Bronchial epithelial cell (primary cell): ENCODE measurements around the gene HSPA14. TPM values are rescaled to one million over a fixed set of nuclear protein-coding genes. Genes with fewer than 3 reads are reported as not detected.
"Not testable (repeated sequence)": the region's sequence is repeated elsewhere in the genome, so short reads cannot be mapped to it uniquely, and the experiment has no call there.

ENCODE experiments used
- DNase-seq: peaks from one replicate; pipeline ENCODE4 v3.0.0-alpha.2; 2010; ENCODE audit warnings: low read depth
- FAIRE-seq: peaks from 2 replicates; lab custom pipeline; 2011; peaks lifted over from hg19 to GRCh38; lab: Jason Lieb, UNC
- H3K27me3 ChIP-seq: 2 replicates; pipeline ENCODE4 v1.5.1; 2011; ENCODE audit warnings: low read length; ENCODE audit not compliant: control insufficient read depth, insufficient read depth
- H3K36me3 ChIP-seq: 2 replicates; pipeline ENCODE4 v1.5.1; 2011; ENCODE audit warnings: low read length; ENCODE audit not compliant: control insufficient read depth, insufficient read depth
- H3K4me3 ChIP-seq: 2 replicates; pipeline ENCODE4 v1.5.1; 2011; ENCODE audit warnings: mild to moderate bottlenecking, low read depth, low read length, control low read depth
- CTCF ChIP-seq: IDR thresholded peaks from 2 replicates; pipeline ENCODE4 v1.5.1; 2011; ENCODE audit warnings: mild to moderate bottlenecking, moderate library complexity, low read length, control low read depth, inconsistent platforms; ENCODE audit not compliant: insufficient read depth, severe bottlenecking
- total RNA-seq: library from RNA; depleted of rRNA; stranded (reverse); fragments of >200 nt; gene quantifications from 2 replicates; pipeline ENCODE4 v1.2.1, GENCODE V29; 2014

The HSPA14 gene
- total RNA-seq, 1 donor from 2014 or later, result 6.3 TPM

GRCh38 chr10:14806318-14806717 lies 31.8 kb upstream of the HSPA14 start:
- no peaks in the 10 kb centered on the region for H3K27me3 ChIP-seq
- DNase-seq, result no peak
- no peak for FAIRE-seq
- TF ChIP-seq CTCF, result no peak
- H3K4me3 ChIP-seq, result no peak overlapping the region
- no peaks in the 10 kb centered on the region for H3K36me3 ChIP-seq

- no peak for DNase-seq
- Histone ChIP-seq H3K27me3 (no peaks in the 10 kb centered on the region), H3K36me3 (no peaks in the 10 kb centered on the region), H3K4me3 (no peak overlapping the region)
- no peak for TF ChIP-seq CTCF
- FAIRE-seq, result no peak
Measured at GRCh38 chr10:14810969-14811953, 26.8 kb upstream of the HSPA14 start.

GRCh38 chr10:14812271-14812670 lies 25.8 kb upstream of the HSPA14 start:
- no peak for FAIRE-seq
- Histone ChIP-seq H3K27me3 (no peaks in the 10 kb centered on the region), H3K36me3 (no peaks in the 10 kb centered on the region), H3K4me3 (no peak overlapping the region)
- DNase-seq, result no peak
- no peak for TF ChIP-seq CTCF

GRCh38 chr10:14815681-14816080 lies 22.4 kb upstream of the HSPA14 start:
- FAIRE-seq, result no peak

GRCh38 chr10:14816717-14817116 lies 21.4 kb upstream of the HSPA14 start:
- H3K36me3 ChIP-seq, H3K27me3 ChIP-seq, H3K4me3 ChIP-seq, DNase-seq, FAIRE-seq: not testable (repeated sequence)

More at GRCh38 chr10:14815681-14816080, 22.4 kb upstream of the HSPA14 start:
- TF ChIP-seq CTCF, result no peak
- DNase-seq, result no peak
- no peaks in the 10 kb centered on the region for H3K36me3 ChIP-seq
- H3K4me3 ChIP-seq, result no peak overlapping the region
- no peaks in the 10 kb centered on the region for H3K27me3 ChIP-seq

- H3K27me3 ChIP-seq, result no peaks in the 10 kb centered on the region
- no peak for TF ChIP-seq CTCF
- H3K4me3 ChIP-seq, result no peak overlapping the region
- DNase-seq (peak; percentile 61), FAIRE-seq (no peak)
- no peaks in the 10 kb centered on the region for H3K36me3 ChIP-seq
Measured at GRCh38 chr10:14820010-14820774, 17.9 kb upstream of the HSPA14 start.
